GM21515 (cell line): ENCODE data around the gene ADGRG3.

Source experiments
- ATAC-seq: cut with Tn5 transposase; IDR thresholded peaks from one replicate; pipeline ENCODE4 v1.9.1; 2021; ENCODE audit not compliant: unreplicated experiment

Gene ADGRG3

GRCh38 chr16:57630407-57630797, 37.7 kb upstream of the ADGRG3 start:
- no peak for ATAC-seq

DNA sequence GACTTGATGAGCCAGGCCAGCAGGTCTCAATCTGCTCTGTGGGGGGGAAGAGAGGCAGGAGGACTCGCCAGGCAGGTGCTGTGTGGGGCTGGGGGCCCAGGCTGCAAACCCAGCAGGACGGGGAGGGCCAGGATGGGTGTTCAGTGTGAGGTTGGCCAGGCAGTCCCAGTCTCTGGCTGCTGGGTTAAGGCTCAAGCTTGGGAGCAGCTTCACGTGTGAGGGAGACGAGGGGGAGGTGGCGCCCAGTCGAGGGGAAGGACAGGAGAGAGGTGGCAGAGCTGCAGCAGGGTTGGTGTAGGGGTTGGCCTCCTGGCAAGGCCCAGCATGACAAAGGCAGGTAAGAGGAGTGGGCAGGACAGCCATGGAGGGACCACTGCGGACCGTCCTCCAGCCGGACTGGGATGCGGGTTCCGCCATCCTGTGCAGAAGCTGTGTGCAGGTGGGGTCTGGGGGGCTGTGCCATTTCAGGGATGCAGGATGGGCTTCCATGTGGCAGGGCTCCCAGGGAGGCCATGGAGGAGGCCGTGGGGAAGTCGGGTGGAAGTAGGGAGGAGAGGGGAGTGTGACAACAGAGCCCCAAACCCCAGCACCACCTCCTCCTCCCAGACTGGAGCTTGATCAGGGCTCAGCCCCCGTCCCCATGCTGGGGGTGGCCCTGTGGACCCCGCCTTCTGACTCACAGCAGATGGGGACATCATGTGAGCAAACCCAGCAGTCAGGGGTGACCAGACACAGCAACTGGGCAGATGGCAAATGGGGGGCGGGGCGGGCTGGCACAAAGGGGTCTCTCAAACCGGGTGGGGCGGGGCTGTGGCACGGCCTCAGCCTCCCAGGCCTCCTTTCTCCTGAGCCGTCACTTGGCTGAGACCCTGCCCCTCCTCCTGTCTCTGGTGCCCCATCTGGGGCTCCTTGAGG, 36.9 kb upstream of the ADGRG3 start:
- no peak for ATAC-seq

GRCh38 chr16:57632568-57632967, 35.5 kb upstream of the ADGRG3 start:
- no peak for ATAC-seq

DNA sequence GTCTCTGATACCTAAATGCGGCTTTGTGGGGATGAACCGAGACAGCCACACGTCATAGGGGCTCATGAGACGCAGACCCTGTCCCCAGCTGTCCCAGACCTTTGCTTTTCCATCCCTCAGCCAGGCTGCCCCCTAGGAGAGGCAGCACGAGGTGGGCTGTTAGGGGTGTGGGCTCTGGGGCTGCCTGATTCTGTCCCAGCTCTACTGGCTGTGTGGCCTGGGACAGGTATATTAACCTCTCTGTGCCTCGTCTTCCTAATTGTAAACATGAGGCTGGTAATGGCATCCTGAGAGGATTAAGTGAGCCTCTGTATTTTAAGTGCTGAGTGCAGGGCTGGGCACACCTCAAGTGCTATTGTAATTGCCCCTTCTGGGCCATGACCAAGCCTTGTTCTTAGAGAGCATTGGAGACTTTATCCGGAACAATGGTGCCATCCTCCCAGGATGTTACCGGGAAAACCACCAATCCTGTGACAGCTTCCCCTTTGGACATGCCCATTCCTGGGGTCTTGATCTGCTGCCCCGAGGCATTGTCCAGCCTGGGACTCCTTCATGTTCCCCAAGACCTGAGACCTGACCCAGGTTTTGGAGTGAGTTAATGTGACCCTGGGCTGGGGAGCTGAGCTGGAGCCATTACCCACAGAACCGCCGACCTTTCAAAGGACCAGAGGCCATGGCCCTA, 34.6 kb upstream of the ADGRG3 start:
- no peak for ATAC-seq

DNA sequence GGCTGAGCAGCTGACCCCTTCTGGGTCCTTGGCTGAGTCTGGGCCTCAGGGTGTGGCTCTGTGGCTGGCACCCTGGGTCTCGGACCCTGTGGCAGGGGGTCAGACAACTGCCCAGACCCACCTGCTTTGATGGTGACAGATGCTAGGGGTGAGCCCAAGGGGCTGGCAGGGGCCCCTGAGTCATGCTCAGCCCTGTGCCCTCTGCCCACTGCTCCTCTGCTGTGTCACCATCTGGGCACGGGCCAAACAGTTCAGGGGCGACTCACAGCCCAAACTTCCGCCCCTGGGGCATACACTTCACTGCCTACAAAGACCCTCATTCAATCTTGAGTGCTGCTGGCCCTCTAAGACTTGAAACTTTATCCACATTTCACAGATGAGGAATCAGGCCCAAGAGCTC, 33.9 kb upstream of the ADGRG3 start:
- no peak for ATAC-seq

GRCh38 chr16:57635266-57636097, 32.6 kb upstream of the ADGRG3 start:
- no peak for ATAC-seq

DNA sequence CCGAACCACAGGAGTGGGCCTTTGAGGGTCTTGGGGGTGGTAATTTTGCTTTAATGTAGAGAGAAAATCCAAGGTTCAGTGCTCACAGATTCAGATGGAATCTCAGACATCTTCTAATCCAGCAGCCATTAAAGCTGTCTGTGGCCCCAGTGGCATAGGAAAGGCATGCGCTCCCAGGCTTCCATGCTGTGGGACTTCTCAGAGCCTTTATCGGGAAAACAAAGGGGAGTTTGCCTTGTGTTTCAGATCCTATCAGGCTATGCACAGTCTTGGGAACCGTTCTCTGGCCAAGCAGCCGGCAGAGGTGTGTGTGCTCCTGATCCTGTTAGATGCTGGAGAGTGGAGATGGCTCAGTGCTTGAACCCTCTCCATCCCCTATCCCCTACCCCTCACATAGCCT, 31.9 kb upstream of the ADGRG3 start:
- ATAC-seq, result no peak

- ATAC-seq, result no peak
Observed at GRCh38 chr16:57637020-57637419, 31.1 kb upstream of the ADGRG3 start.

- no peak for ATAC-seq
Observed at GRCh38 chr16:57637424-57637823, 30.7 kb upstream of the ADGRG3 start.

DNA sequence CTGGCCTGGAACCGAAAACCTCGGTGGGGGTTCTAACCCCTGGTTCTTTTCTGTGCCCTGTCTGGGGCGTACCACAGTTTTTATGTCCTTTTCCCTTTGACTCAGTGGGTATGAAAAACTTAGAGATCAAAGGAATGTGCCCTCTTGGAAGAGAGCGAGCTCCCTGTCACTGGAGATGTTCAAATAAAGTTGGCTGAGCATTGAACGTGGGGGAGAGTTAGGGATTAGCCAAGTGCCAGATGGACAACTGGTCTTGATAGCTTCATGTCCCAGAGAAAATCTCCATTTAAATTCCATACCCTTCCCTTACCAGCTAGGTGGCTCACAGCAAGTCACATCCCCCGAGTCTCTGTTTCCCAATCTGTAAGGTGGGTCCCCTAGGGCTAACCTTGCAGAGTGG, 30.1 kb upstream of the ADGRG3 start:
- ATAC-seq, result no peak

- no peak for ATAC-seq
Observed at GRCh38 chr16:57638381-57638780, 29.7 kb upstream of the ADGRG3 start.

DNA sequence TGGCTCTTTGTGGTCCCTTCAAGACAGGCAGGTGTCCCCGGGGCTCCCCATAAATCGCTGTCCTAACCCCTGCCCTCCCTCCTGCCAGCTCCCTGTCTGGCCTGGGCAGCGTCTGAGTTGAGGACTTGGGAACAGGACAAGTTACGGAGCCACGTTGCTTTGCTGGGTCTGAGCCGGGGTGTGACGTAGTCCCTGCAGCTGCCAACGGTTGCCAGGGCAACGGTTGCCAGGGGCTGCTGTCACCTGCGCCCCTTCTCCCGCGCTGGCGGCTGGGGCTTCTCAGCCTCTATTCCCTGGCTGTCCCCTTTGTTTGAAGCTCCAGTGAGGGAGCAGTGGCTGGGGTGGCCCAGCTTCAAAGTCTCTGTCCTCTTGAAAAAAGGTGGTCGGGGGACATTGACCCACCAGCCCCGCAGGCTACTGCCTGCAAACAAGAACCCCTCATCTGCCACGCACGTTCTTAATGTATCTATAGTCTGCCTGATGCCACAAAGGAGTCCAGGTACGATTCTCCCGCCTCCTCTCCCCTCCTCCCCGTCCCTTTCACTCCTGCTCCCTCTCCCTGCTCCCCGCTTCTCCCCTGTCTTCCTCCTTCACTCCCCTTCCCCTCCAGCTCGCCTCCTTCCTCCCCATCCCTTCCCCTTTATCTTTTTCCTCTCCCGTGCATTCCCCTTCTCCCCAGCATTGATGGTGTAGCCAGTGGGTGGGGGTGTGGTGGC, 28.8 kb upstream of the ADGRG3 start:
- ATAC-seq, result no peak

- no peak for ATAC-seq
Observed at GRCh38 chr16:57640185-57640584, 27.9 kb upstream of the ADGRG3 start.

DNA sequence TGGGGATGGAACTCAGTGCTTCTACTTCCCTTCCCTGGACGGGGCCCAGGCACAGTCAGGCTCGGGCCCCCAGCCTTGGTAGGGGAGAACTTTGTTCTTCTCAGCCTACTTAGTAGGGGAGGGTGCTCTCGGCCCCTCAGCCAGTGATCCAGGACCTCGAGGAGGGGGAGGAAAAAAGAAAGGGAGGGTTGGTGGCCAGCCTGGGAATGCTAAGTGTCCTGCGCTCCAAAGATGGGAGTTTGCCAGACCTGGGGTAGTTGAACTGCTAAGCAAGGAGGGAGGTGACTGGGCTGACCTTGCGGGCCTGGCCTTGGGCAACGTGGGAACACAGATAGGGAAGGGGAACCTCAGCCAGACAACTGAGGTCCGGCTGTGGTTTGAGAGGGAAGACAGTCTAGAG, 27.5 kb upstream of the ADGRG3 start:
- ATAC-seq, result no peak

- ATAC-seq, result no peak
Observed at GRCh38 chr16:57642160-57643135, 25.7 kb upstream of the ADGRG3 start.

GRCh38 chr16:57643147-57643874, 24.8 kb upstream of the ADGRG3 start:
- no peak for ATAC-seq

DNA sequence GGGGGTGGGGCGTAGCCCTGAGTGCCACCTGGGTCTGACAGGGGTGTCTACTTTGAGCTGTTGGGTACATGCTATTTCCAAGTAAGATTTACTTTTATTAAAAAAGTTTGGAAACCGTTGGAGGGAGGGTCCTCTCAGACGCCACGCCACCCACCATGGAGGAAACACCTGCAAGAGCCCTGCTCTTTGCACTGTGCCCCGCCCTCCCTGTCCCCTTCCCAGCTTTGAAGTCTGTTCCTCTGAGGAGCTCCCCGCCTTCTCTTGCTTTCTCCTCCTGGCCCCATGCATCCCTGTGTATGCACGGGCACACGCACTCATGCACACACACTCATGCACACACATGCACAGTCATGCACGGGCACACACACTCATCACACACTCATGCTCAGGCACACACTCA, 24.2 kb upstream of the ADGRG3 start:
- ATAC-seq, result no peak

DNA sequence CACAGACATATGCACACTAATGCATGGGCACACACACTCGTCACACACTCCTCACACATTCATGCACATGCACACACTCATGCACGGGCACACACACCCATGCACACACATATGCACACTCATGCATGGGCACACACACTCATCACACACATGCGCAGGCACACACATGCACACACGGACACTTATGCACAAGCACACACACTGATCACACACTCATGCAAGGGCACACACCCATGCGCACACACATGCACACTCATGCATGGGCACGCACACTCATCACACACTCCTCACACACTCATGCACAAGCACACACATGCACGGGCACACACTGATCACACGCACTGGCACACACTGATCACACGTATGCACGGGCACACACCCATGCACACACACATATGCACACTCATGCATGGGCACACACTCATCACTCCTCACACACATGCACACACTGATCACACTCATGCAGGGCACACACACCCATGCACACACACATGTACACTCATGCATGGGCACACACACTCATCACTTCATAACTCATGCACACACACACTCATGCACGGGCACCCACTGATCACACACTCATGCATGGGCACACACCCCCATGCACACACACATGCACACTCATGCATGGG, 23.6 kb upstream of the ADGRG3 start:
- no peak for ATAC-seq

- no peak for ATAC-seq
Observed at GRCh38 chr16:57645169-57645568, 22.9 kb upstream of the ADGRG3 start.
